Effector CD4-positive, alpha-beta T cell (primary cell): ENCODE data around the gene MEGF10.

Source experiments
- DNase-seq: peaks from one replicate; pipeline ENCODE4 v3.0.0-alpha.2; 2020

MEGF10 gene

GRCh38 chr5:127447827-127448226, 157.2 kb downstream of the MEGF10 start:
- DNase-seq: no peak

- DNase-seq: no peak
These were observed 159.4 kb downstream of the MEGF10 start for GRCh38 chr5:127450046-127450445.

- no peak for DNase-seq
These were observed 160.5 kb downstream of the MEGF10 start for GRCh38 chr5:127451096-127451495.

- DNase-seq: no peak
These were observed 162.0 kb downstream of the MEGF10 start for GRCh38 chr5:127452626-127453025.

- no peak for DNase-seq
These were observed 180.6 kb downstream of the MEGF10 start for GRCh38 chr5:127471211-127471610.

- no peak for DNase-seq
These were observed 182.1 kb downstream of the MEGF10 start for GRCh38 chr5:127472700-127473099.

- DNase-seq: no peak
These were observed 195.9 kb downstream of the MEGF10 start for GRCh38 chr5:127486471-127486870.

- no peak for DNase-seq
These were observed 202.5 kb downstream of the MEGF10 start for GRCh38 chr5:127492854-127493738.

GRCh38 chr5:127498548-127498947, 208.0 kb downstream of the MEGF10 start:
- no peak for DNase-seq

- no peak for DNase-seq
These were observed 215.3 kb downstream of the MEGF10 start for GRCh38 chr5:127505905-127506304.

- DNase-seq: no peak
These were observed 216.0 kb downstream of the MEGF10 start for GRCh38 chr5:127506616-127507015.

- no peak for DNase-seq
These were observed 218.2 kb downstream of the MEGF10 start for GRCh38 chr5:127508644-127509373.
